Stomach (tissue), 4 donors: ENCODE results near the gene CRADD.

Experiments
- EP300 ChIP-seq: sonication (generic); formaldehyde crosslinking; IDR thresholded peaks from one replicate; pipeline ENCODE4 v1.6.1; 2017; ENCODE audit warnings: antibody characterized with exemption
- POLR2A ChIP-seq, 4 donors: fragments of 450-650 bp; IDR thresholded peaks; one replicate each; pipeline ENCODE4 v1.6.1; 2016; ENCODE audit warnings: antibody characterized with exemption in 4 of 4, control low read depth in 2 of 4, mild to moderate bottlenecking in 1 of 4, moderate library complexity in 1 of 4
- POLR2AphosphoS5 ChIP-seq, 3 donors: sonication (generic); formaldehyde crosslinking; IDR thresholded peaks; one replicate each; pipeline ENCODE4 v1.6.1; 2016; ENCODE audit warnings: antibody characterized with exemption in 3 of 3
- TF ChIP-seq, protein P1 (sequence below), 7 experiments: fragments of 450-650 bp in 4 of 7; fragments of 200-600 bp in 3 of 7; sonication (generic) in 3 of 7; IDR thresholded peaks; one replicate each; pipeline ENCODE4 v1.5.1; 2016 to 2019; ENCODE audit warnings: antibody characterized with exemption in 7 of 7, control low read depth in 2 of 7, mild to moderate bottlenecking in 1 of 7

DNA sequence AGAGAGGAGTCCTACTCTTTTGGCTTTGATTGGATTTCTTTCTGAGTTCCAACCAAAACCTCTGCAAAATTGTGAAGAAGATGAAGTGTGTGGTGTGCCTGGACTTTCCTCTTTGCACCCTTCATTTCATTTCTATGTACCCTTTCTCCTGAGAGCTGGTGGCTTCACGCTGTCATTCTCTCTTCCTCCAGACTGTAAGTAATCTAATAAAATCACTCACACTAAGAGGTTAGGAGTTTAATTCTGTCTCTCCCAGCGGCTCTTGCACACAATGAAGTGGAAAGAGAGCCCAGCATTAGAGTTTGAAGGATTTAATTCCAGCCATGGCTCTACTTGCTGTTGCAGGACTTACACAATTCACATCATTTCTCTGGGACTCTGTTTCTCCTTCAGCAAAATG, 37.8 kb upstream of the CRADD start:
- TF ChIP-seq, protein P1, sequence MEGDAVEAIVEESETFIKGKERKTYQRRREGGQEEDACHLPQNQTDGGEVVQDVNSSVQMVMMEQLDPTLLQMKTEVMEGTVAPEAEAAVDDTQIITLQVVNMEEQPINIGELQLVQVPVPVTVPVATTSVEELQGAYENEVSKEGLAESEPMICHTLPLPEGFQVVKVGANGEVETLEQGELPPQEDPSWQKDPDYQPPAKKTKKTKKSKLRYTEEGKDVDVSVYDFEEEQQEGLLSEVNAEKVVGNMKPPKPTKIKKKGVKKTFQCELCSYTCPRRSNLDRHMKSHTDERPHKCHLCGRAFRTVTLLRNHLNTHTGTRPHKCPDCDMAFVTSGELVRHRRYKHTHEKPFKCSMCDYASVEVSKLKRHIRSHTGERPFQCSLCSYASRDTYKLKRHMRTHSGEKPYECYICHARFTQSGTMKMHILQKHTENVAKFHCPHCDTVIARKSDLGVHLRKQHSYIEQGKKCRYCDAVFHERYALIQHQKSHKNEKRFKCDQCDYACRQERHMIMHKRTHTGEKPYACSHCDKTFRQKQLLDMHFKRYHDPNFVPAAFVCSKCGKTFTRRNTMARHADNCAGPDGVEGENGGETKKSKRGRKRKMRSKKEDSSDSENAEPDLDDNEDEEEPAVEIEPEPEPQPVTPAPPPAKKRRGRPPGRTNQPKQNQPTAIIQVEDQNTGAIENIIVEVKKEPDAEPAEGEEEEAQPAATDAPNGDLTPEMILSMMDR (IDR thresholded peaks at IDR 0.05) = no peak
- TF ChIP-seq POLR2A (IDR thresholded peaks at IDR 0.05) (no peak), POLR2AphosphoS5 (IDR thresholded peaks at IDR 0.05) (no peak), EP300 (no peak)
